Nephron (organoid): ENCODE measurements around the gene OGFOD3.
"Not testable (repeated sequence)": the region's sequence is repeated elsewhere in the genome, so short reads cannot be mapped to it uniquely, and the experiment has no call there.

Experiments
- H3K27ac Mint-ChIP-seq, 3 experiments: 2 replicates each; pipeline ENCODE4 v1.8.0; 2020; ENCODE audit warnings: mixed read lengths in 3 of 3, mild to moderate bottlenecking in 2 of 3, moderate library complexity in 1 of 3
- H3K27me3 Mint-ChIP-seq: 2 replicates; pipeline ENCODE4 v1.8.0; 2021; ENCODE audit warnings: low read depth, mild to moderate bottlenecking, moderate library complexity, mixed read lengths
- H3K36me3 Mint-ChIP-seq: 2 replicates; pipeline ENCODE4 v1.8.0; 2020; ENCODE audit warnings: low read depth, mixed read lengths
- H3K4me1 Mint-ChIP-seq: 2 replicates; pipeline ENCODE4 v1.8.0; 2020; ENCODE audit warnings: mixed read lengths
- H3K4me3 Mint-ChIP-seq, 3 experiments: 2 replicates each; pipeline ENCODE4 v1.8.0; 2020; ENCODE audit warnings: mild to moderate bottlenecking in 3 of 3, mixed read lengths in 3 of 3, moderate library complexity in 2 of 3
- H3K9me3 Mint-ChIP-seq: 2 replicates; pipeline ENCODE4 v1.8.0; 2020; ENCODE audit warnings: mixed read lengths
- CTCF ChIP-seq, 3 experiments: fragments of 200-600 bp; sonication (generic); IDR thresholded peaks; one replicate each; pipeline ENCODE4 v1.5.0; 2021; ENCODE audit warnings: antibody characterized with exemption in 3 of 3; ENCODE audit not compliant: unreplicated experiment in 3 of 3

Gene OGFOD3

GRCh38 chr17:82348866-82349265, 69.5 kb downstream of the OGFOD3 start:
- H3K36me3 Mint-ChIP-seq = no peaks in the 10 kb centered on the region
- H3K9me3 Mint-ChIP-seq = no peaks in the 10 kb centered on the region
- TF ChIP-seq CTCF (IDR thresholded peaks at IDR 0.05; ENCODE audit: unreplicated experiment in 3 of 3) = no peak
- H3K4me3 Mint-ChIP-seq = peak overlapping the region; percentile 7 to 54 (median 24)
- H3K4me1 Mint-ChIP-seq = peaks cover 33% of the 10 kb centered on the region
- peak overlapping the region; percentile 82 to 95 (median 83) for H3K27ac Mint-ChIP-seq
- H3K27me3 Mint-ChIP-seq = peaks cover 3% of the 10 kb centered on the region

- no peak for TF ChIP-seq CTCF (IDR thresholded peaks at IDR 0.05; ENCODE audit: unreplicated experiment in 3 of 3)
- Mint-ChIP-seq H3K4me1 (peaks cover 36% of the 10 kb centered on the region), H3K9me3 (no peaks in the 10 kb centered on the region), H3K36me3 (no peaks in the 10 kb centered on the region), H3K27me3 (peaks cover 3% of the 10 kb centered on the region), H3K27ac (peak overlapping the region; percentile 82 to 95 (median 83)), H3K4me3 (peak overlapping the region; percentile 7 to 54 (median 24))
Observed at GRCh38 chr17:82348434-82348833, 70.0 kb downstream of the OGFOD3 start.

- not testable (repeated sequence) for H3K27me3 Mint-ChIP-seq, H3K4me3 Mint-ChIP-seq, H3K9me3 Mint-ChIP-seq, H3K36me3 Mint-ChIP-seq
- Mint-ChIP-seq H3K4me1 (peaks cover 40% of the 10 kb centered on the region), H3K27ac (peak overlapping the region; percentile 82 to 95 (median 83))
Observed at GRCh38 chr17:82347994-82348393, 70.4 kb downstream of the OGFOD3 start.

- Mint-ChIP-seq H3K36me3 (peaks cover 3% of the 10 kb centered on the region), H3K27me3 (no peaks in the 10 kb centered on the region), H3K9me3 (peaks cover 7% of the 10 kb centered on the region), H3K27ac (peak overlapping the region; percentile 34 to 82 (median 61)), H3K4me3 (no peak overlapping the region), H3K4me1 (peaks cover 42% of the 10 kb centered on the region)
- TF ChIP-seq CTCF (IDR thresholded peaks at IDR 0.05; ENCODE audit: unreplicated experiment in 3 of 3) = no peak
Observed at GRCh38 chr17:82346342-82347300, 71.8 kb downstream of the OGFOD3 start.

GRCh38 chr17:82345151-82345976, 73.0 kb downstream of the OGFOD3 start:
- TF ChIP-seq CTCF (IDR thresholded peaks at IDR 0.05; ENCODE audit: unreplicated experiment in 3 of 3) = no peak
- peaks cover 3% of the 10 kb centered on the region for H3K27me3 Mint-ChIP-seq

More at GRCh38 chr17:82345151-82345976, 73.0 kb downstream of the OGFOD3 start:
- H3K9me3 Mint-ChIP-seq = peaks cover 11% of the 10 kb centered on the region
- H3K27ac Mint-ChIP-seq = peak overlapping the region in 2 of 3 experiments; percentile 87 to 91
- H3K4me1 Mint-ChIP-seq = peaks cover 37% of the 10 kb centered on the region
- H3K36me3 Mint-ChIP-seq = peaks cover 3% of the 10 kb centered on the region
- H3K4me3 Mint-ChIP-seq = no peak overlapping the region
